Regular cardiac myocyte (primary cell): Measurements from ENCODE around the gene AGA. TPM values are rescaled to one million over a fixed set of nuclear protein-coding genes. Genes with fewer than 3 reads are reported as not detected.

Experiments
- total RNA-seq: library from RNA; depleted of rRNA; stranded (reverse); fragments of >200 nt; gene quantifications from 2 replicates; pipeline ENCODE4 v1.2.3, GENCODE V29; 2014

The AGA gene
- 10.4 and 28.2 TPM in 2 replicates for total RNA-seq

GRCh38 chr4:177441803-177442622, at the start of gene AGA:
TSS of gene AGA (minus strand) at chr4:177442437. CDS start at chr4:177442375, 62 bp downstream.

Other genes starting within 250 kb of the AGA start
- gene NEIL3, start 132.6 kb downstream of the AGA start, total RNA-seq: 2.0 and 15.0 TPM in 2 replicates